IMR-90 (cell line): ENCODE results near the gene SPECC1L.

Source experiments
- BHLHE40 ChIP-seq: fragments of 150-350 bp; IDR thresholded peaks from 2 replicates; pipeline ENCODE4 v1.6.1; 2016; ENCODE audit warnings: mild to moderate bottlenecking, low read depth, low read length
- CTCF ChIP-seq: conservative IDR thresholded peaks from 2 replicates; pipeline ENCODE4 v1.5.1; 2012; ENCODE audit warnings: mild to moderate bottlenecking, low read depth, low read length, improper control_type of control experiment
- ELK1 ChIP-seq: fragments of 150-350 bp; IDR thresholded peaks from 2 replicates; pipeline ENCODE4 v1.6.1; 2016; ENCODE audit warnings: low read depth, mild to moderate bottlenecking, low read length, moderate library complexity, borderline replicate concordance
- FOS ChIP-seq: fragments of 150-350 bp; IDR thresholded peaks from 2 replicates; pipeline ENCODE4 v1.6.1; 2016; ENCODE audit warnings: low read depth, low read length
- MAFK ChIP-seq: IDR thresholded peaks from 2 replicates; pipeline ENCODE4 v1.6.1; 2012; ENCODE audit warnings: low read depth, low read length, improper control_type of control experiment
- MXI1 ChIP-seq: IDR thresholded peaks from 2 replicates; pipeline ENCODE4 v1.6.1; 2012; ENCODE audit warnings: low read depth, mild to moderate bottlenecking, low read length, moderate library complexity, borderline replicate concordance
- POLR2A ChIP-seq: IDR thresholded peaks from 2 replicates; pipeline ENCODE4 v1.6.1; 2012; ENCODE audit warnings: mild to moderate bottlenecking, low read depth, low read length
- RAD21 ChIP-seq: IDR thresholded peaks from 2 replicates; pipeline ENCODE4 v1.6.1; 2012; ENCODE audit warnings: low read length, improper control_type of control experiment
- USF2 ChIP-seq: fragments of 150-350 bp; IDR thresholded peaks from 2 replicates; pipeline ENCODE4 v1.6.1; 2017; ENCODE audit warnings: mild to moderate bottlenecking, antibody characterized with exemption, low read length, low read depth

- TF ChIP-seq POLR2A (no peak), BHLHE40 (no peak), CTCF (no peak), ELK1 (no peak), FOS (no peak), MXI1 (no peak), RAD21 (no peak), MAFK (no peak), USF2 (no peak)
Measured at GRCh38 chr22:24394254-24394653, 123.6 kb downstream of the SPECC1L start.
